HG02678 (cell line): ENCODE measurements around the gene LETM1.

Source experiments
- ATAC-seq: cut with Tn5 transposase; IDR thresholded peaks from one replicate; pipeline ENCODE4 v1.9.1; 2021; ENCODE audit warnings: mild to moderate bottlenecking, moderate library complexity; ENCODE audit not compliant: unreplicated experiment

The LETM1 gene

GRCh38 chr4:1830234-1830633, 25.7 kb downstream of the LETM1 start:
- ATAC-seq: no peak

GRCh38 chr4:1826531-1827350, 29.2 kb downstream of the LETM1 start:
- ATAC-seq: no peak

GRCh38 chr4:1825326-1825725, 30.6 kb downstream of the LETM1 start:
- ATAC-seq: no peak

- ATAC-seq: no peak
These were observed 31.2 kb downstream of the LETM1 start for GRCh38 chr4:1824746-1825145.

- ATAC-seq: no peak
These were observed 32.4 kb downstream of the LETM1 start for GRCh38 chr4:1823545-1823932.

GRCh38 chr4:1822568-1823544, 33.1 kb downstream of the LETM1 start:
- no peak for ATAC-seq

DNA sequence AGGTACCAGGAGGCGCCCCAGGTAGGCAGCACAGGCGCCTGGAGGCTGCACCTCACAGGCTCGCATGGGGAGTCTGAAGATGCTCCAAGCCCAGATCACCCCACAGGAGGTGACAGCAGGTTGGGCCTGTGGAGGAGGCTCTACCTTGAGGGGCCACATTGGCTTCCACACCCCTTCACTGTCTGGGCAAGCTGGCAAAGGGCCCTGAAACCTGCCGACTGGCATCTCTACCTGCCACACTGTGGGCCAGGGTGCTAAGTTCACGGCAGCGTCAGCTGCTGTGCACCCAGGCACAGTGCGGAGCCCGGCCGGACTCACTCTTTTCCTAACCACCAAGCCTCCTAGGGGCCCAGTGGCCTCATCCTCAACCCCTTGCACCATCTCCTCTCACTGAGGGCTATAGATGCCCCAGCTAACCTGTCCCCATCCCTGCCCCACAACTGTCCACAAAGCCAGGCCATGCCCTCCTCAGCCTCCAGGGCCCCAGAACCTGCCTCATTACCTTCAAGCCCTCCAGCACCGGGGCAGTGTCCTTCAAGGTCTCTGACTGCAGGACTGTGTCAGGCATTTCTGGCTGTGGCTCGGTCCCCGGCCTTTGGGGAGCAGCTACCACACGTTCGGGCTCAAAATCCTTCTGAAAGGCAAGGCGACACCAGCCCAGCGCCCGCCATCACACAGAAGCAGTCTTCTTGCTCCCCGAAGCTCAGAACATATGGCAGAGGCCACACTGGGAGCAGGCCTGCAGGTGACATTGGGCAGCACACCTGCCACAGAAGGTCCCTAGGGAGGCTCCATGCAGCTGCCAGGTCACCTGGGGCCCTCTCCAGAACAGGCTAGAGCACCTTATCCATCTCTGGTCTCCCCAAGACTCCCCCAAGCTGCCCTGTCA, 34.0 kb downstream of the LETM1 start:
- ATAC-seq: no peak

DNA sequence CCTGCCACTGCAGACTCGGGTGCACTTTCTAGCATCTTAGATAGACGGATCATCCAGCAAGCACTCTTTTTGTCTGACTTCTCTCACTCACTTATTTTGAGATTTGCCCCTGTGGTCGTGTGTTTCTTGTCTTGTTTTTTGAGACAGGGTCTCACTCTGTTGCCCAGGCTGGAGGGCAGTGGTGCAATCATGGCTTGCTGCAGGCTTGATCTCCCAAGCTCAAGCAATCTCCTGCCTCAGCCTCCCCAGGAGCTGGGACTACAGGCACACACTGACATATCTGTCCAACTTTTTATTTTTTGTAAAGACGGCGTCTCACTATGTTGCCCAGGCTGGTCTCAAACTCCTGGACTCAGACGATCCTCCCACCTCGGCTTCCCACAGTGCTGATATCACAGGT, 36.1 kb downstream of the LETM1 start:
- ATAC-seq: no peak

- no peak for ATAC-seq
These were observed 36.7 kb downstream of the LETM1 start for GRCh38 chr4:1819284-1819683.

DNA sequence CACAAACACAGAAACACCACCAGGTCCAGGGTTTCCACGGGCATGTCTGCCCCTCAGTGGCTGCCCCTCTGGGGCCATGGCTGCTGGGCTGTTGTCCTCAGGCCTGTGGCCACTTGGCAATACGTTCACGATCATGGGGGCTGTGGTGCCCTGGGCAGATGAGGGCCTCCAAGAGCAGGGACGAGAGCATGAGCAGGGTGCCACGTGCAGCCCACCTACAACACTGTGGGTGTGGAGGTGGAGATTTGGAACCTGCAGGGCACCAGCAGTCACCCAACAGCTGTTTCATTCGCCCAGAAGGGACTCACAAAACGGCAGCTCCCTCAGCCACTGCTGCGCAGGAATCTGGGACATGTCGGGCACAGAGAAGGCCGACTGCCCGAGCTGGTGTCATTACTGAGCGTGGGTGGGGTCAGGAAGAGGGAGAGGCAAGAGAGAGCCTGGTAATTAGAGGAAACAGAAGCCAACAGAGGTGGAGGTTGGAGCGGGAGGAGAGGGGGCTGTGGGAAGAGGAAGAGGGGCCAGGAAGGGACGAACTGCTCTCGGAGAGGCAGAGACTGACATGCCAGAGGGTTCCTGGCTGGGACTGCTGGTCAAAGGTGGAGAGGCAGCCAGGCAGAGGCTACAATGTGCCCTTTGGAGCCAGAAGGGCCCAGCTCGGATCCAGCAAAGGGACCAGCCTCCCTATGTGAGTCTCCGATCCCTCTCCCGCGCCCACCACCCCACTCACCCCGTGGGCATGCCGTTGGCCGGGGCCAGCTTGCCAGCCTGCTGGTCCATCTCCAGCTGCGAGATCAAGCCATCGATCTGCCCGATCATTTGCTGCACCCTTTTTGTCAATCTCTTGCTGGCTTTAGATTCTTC, 39.7 kb downstream of the LETM1 start:
- no peak for ATAC-seq

DNA sequence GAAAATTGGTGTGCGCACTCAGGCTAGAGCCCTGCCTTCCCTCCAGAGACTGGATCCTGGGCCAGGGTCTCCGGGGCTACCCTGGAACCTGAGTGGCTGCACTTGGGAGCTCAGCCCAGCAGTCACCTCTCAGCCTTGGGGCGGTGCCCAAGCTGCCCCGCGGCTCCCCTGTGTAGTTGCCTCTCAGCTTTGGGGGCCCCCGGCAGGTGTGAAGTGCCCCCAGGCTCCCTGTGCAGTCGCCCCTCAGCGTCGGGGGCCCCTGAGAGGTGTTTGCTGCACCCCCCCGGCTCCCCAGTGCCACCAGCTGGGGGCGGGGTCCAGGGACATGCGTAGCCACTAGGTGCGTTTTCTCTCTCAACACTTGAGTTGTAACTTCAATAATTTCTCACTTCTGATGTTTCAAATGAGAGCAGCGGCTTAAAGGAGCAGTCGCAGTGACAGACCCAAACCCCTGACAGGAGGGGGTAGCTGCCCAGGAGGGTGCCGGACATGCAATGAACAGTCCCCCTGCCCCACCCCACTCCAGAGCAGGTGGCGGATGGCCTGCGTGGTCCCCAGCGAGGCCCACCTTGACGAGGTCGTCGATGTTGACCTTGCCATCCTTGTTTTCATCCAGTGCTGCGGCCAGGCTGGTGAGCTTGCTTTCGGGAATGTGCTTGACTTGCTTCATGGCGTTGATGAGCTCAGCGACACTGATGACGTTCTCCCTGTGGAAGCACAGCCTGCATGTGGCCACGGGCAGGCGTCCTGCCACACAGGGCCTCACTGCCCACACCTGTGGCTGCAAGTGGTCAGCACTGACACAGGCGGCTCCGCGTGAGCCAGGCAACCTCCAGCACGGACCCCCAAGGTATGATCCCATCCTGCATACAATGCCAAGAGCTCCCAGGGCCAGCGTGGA, 40.6 kb downstream of the LETM1 start:
- no peak for ATAC-seq

- no peak for ATAC-seq
These were observed 41.5 kb downstream of the LETM1 start for GRCh38 chr4:1814453-1814852.

DNA sequence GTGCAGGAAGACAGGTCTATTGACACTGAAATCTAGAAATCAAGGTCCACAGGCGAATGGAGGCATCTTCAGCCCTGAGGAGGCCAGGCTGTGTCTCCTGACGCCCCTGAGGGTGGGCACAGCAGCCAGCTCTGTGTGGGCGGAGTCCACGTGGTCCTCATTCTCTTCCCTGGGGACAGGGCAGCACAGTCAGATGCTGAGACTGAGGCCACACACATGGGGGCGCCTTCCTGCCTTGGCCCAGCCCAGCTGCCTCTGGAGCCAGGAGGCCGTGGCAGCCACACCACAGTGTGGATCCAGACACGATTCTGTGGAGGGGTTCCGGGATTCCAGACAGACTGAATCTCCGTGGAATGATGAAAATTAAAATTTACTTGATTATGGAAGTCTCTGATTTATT, 42.0 kb downstream of the LETM1 start:
- ATAC-seq: no peak

DNA sequence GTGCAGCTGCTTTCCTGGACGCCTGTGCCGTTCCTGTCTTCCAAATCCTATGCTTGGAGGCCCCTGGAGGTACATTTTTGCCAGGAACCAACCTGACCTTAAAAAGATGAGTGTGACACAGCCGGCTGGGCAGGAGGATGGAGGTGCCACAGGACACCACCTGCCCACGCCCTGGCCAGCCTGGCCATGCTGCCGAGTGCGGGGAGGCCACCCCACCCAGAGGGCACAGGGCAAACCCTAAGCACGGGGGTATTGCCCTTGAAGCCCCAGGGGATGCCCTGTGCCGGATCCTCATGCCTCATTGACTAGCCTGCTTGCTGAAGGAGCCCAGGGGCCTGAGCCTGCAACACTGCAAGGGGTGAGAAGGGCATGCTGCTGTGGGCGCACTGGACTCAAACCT, 42.7 kb downstream of the LETM1 start:
- no peak for ATAC-seq

DNA sequence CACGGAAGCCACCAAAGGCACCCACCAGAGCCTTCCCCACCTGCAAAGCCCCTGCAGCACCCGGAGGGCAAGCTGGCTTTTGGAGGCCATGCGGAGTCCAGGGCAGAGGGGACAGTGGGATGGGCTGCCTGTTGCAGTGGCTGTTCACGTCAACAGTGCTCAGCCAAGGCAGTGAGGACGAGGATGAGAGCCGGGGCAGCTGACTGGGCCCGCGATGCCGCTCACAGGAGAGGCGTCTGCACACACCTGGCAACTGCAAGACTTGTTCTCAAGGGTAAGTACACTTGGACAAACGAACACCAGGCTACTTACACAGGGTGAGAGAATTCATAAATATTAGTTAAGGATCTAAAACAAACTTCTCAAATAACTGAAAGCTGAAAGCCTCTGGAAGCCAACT, 43.2 kb downstream of the LETM1 start:
- ATAC-seq: no peak

- no peak for ATAC-seq
These were observed 45.2 kb downstream of the LETM1 start for GRCh38 chr4:1810765-1811164.

- peak; percentile 53 for ATAC-seq
These were observed 46.0 kb downstream of the LETM1 start for GRCh38 chr4:1809754-1810502.
